Parathyroid adenoma (tissue), 2 donors: ENCODE data around the gene FGF4.

Experiments used
- H2AFZ ChIP-seq: fragments of 300-600 bp; sonication (generic); one replicate; pipeline ENCODE4 v1.7.0; 2017; ENCODE audit warnings: antibody characterized with exemption, mild to moderate bottlenecking
- H3K27ac ChIP-seq: fragments of 300-600 bp; sonication (generic); one replicate; pipeline ENCODE4 v1.7.0; 2017
- H3K27me3 ChIP-seq: fragments of 300-600 bp; sonication (generic); one replicate; pipeline ENCODE4 v1.7.0; 2017; ENCODE audit warnings: low read length; ENCODE audit not compliant: control insufficient read depth, insufficient read depth
- H3K36me3 ChIP-seq: fragments of 300-600 bp; sonication (generic); one replicate; pipeline ENCODE4 v1.7.0; 2017; ENCODE audit warnings: low read length; ENCODE audit not compliant: control insufficient read depth, insufficient read depth
- H3K4me1 ChIP-seq: fragments of 300-600 bp; sonication (generic); one replicate; pipeline ENCODE4 v1.7.0; 2017; ENCODE audit warnings: control low read depth
- H3K4me2 ChIP-seq: fragments of 300-600 bp; sonication (generic); one replicate; pipeline ENCODE4 v1.7.0; 2017; ENCODE audit warnings: low read length
- H3K4me3 ChIP-seq: fragments of 300-600 bp; sonication (generic); one replicate; pipeline ENCODE4 v1.7.0; 2017; ENCODE audit warnings: low read depth, low read length
- H3K79me2 ChIP-seq: fragments of 300-600 bp; sonication (generic); one replicate; pipeline ENCODE4 v1.7.0; 2017; ENCODE audit warnings: control low read depth
- H3K9ac ChIP-seq: fragments of 300-600 bp; sonication (generic); one replicate; pipeline ENCODE4 v1.7.0; 2017; ENCODE audit warnings: mild to moderate bottlenecking
- H3K9me3 ChIP-seq: fragments of 300-600 bp; sonication (generic); one replicate; pipeline ENCODE4 v1.7.0; 2017; ENCODE audit warnings: low read length; ENCODE audit not compliant: control insufficient read depth
- CTCF ChIP-seq: fragments of 300-600 bp; sonication (generic); IDR thresholded peaks from one replicate; pipeline ENCODE4 v1.7.0; 2017; ENCODE audit warnings: antibody characterized with exemption, mild to moderate bottlenecking
- donor health status: primary hyperparathyroidism.

FGF4 gene

GRCh38 chr11:69813839-69814238, 38.7 kb upstream of the FGF4 start:
- Histone ChIP-seq H3K4me1 (no peaks in the 10 kb centered on the region), H3K9ac (no peak overlapping the region), H3K4me2 (no peak overlapping the region), H3K4me3 (no peak overlapping the region), H3K36me3 (no peaks in the 10 kb centered on the region), H3K79me2 (no peaks in the 10 kb centered on the region), H3K27me3 (no peaks in the 10 kb centered on the region), H3K9me3 (no peaks in the 10 kb centered on the region), H3K27ac (no peak overlapping the region), H2AFZ (no peak overlapping the region)
- TF ChIP-seq CTCF, result no peak

GRCh38 chr11:69812946-69813345, 37.8 kb upstream of the FGF4 start:
- Histone ChIP-seq H3K4me3 (no peak overlapping the region), H3K36me3 (no peaks in the 10 kb centered on the region), H3K9ac (no peak overlapping the region), H3K27me3 (no peaks in the 10 kb centered on the region), H3K27ac (no peak overlapping the region), H3K79me2 (no peaks in the 10 kb centered on the region), H3K4me2 (no peak overlapping the region), H3K4me1 (no peaks in the 10 kb centered on the region), H2AFZ (no peak overlapping the region), H3K9me3 (no peaks in the 10 kb centered on the region)
- TF ChIP-seq CTCF, result no peak

- no peak overlapping the region for H2AFZ ChIP-seq
- H3K36me3 ChIP-seq, result no peaks in the 10 kb centered on the region
- no peaks in the 10 kb centered on the region for H3K27me3 ChIP-seq
- H3K27ac ChIP-seq, result no peak overlapping the region
- no peaks in the 10 kb centered on the region for H3K79me2 ChIP-seq
- no peaks in the 10 kb centered on the region for H3K4me1 ChIP-seq
- TF ChIP-seq CTCF, result no peak
- no peak overlapping the region for H3K4me2 ChIP-seq
- H3K4me3 ChIP-seq, result no peak overlapping the region
- H3K9ac ChIP-seq, result no peak overlapping the region
- H3K9me3 ChIP-seq, result no peaks in the 10 kb centered on the region
Measured at GRCh38 chr11:69812256-69812655, 37.1 kb upstream of the FGF4 start.

- H3K4me3 ChIP-seq, result no peak overlapping the region
- TF ChIP-seq CTCF, result no peak
- no peak overlapping the region for H3K27ac ChIP-seq
- H3K9ac ChIP-seq, result no peak overlapping the region
- H3K9me3 ChIP-seq, result no peaks in the 10 kb centered on the region
- H2AFZ ChIP-seq, result no peak overlapping the region
- no peaks in the 10 kb centered on the region for H3K27me3 ChIP-seq
- no peaks in the 10 kb centered on the region for H3K79me2 ChIP-seq
- H3K4me2 ChIP-seq, result no peak overlapping the region
- no peaks in the 10 kb centered on the region for H3K36me3 ChIP-seq
- no peaks in the 10 kb centered on the region for H3K4me1 ChIP-seq
Measured at GRCh38 chr11:69811431-69811830, 36.3 kb upstream of the FGF4 start.

- no peak overlapping the region for H3K4me3 ChIP-seq
- H3K27ac ChIP-seq, result no peak overlapping the region
- H3K9ac ChIP-seq, result no peak overlapping the region
- H2AFZ ChIP-seq, result no peak overlapping the region
- H3K79me2 ChIP-seq, result no peaks in the 10 kb centered on the region
- H3K4me2 ChIP-seq, result no peak overlapping the region
- TF ChIP-seq CTCF, result no peak
- H3K9me3 ChIP-seq, result no peaks in the 10 kb centered on the region
- H3K4me1 ChIP-seq, result no peaks in the 10 kb centered on the region
- H3K27me3 ChIP-seq, result no peaks in the 10 kb centered on the region
- H3K36me3 ChIP-seq, result no peaks in the 10 kb centered on the region
Measured at GRCh38 chr11:69810289-69811118, 35.4 kb upstream of the FGF4 start.
